ENCODE measurements around the gene GNAZ.

Gene GNAZ

GRCh38 chr22:23140385-23140784 lies 70.1 kb downstream of the GNAZ start:
- DNase-seq: no peak

- no peak for DNase-seq
These were observed 72.3 kb downstream of the GNAZ start for GRCh38 chr22:23142546-23143105.

GRCh38 chr22:23143119-23143518 lies 72.8 kb downstream of the GNAZ start:
- DNase-seq: no peak

DNA sequence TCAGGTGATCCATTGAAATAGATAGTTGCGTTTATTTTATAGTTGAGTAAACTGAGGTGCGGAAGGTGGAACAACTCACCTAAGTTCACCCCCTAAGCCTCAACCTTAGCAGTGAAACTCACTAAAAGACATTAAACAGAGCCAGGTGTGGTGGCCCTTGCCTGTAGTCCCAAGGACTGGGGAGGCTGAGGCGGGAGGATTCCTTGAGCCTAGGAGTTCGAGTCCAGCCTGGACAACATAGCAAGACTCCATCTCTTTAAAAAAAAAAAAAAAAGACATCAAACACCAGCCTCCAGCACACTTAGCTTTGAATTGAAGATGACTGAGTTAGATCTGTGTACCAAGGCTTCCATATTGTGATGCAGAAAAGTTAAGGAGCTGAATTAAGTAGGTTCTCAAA lies 74.1 kb downstream of the GNAZ start:
- DNase-seq: no peak

- DNase-seq: peak; percentile 84
These were observed 74.9 kb downstream of the GNAZ start, which contains the start of gene RAB36 for GRCh38 chr22:23144932-23145877. Gene RAB36 (plus strand): TSS chr22:23145477. CDS start chr22:23146617, 1,140 bp downstream.

DNA sequence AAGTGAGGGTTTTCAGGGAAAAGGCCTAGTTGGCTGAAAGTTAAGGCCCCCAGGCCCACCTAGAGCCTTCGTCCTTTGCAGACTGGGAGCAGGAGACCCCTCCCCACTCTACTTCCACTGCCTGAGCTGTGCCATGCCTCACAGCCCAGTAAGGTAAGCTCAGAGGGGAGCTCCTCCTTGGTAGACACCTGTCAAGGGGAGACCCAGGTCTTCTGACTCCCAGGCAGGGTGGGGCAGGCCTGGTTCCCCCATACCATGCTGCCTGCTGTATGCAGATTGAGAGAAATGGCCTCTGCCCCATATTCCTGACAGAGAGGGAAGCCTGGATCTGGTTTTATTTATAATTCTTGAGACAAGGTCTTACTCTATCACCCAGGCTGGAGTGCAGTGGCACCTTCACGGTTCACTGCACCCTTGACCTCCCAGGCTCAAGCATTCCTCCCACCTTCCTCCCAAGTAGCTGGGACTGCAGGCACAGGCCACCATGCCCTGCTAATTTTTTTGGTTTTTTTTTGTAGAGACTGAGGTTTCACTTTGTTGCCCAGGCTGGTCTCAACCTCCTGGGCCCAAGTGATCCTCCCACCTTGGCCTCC lies 75.7 kb downstream of the GNAZ start:
- DNase-seq: no peak

- no peak for DNase-seq
These were observed 76.3 kb downstream of the GNAZ start for GRCh38 chr22:23146478-23147205.

DNA sequence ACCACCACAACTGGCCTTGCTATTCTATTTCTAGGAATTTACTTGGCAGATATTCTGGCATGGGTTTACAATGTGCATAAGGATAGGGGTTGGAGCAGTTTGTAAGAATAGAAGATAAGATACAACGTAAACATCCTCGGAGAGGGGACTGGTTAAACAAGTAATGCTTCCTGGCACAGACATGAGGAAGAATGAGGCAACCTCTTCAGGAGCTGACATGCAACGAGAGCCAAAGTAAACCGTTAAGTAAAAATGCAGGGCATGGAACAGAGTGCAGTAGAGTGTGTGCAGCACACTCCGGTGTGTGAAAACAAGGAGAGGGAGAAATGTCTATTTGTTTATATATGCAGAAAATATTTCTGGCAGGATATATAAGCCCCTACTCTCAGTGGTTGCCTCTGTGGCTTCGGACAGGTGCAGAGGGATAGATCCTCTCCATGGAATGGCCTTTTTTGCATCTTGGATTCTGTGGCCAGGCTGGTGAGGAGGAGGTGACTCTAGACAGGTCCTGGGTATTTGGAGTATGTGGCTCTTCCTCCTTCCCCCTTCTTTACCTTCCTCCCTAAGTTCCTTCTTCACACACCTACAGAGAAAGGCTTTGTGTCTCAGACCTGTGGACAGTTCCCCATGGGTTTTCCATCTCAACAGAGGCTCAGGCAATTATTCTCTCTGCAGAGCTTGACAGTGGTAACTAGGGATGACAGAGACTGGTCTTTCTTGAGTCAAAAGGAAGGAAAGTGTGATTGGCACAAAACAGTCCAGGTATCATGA lies 77.5 kb downstream of the GNAZ start:
- no peak for DNase-seq

- DNase-seq: no peak
These were observed 79.5 kb downstream of the GNAZ start for GRCh38 chr22:23149743-23150238.

DNA sequence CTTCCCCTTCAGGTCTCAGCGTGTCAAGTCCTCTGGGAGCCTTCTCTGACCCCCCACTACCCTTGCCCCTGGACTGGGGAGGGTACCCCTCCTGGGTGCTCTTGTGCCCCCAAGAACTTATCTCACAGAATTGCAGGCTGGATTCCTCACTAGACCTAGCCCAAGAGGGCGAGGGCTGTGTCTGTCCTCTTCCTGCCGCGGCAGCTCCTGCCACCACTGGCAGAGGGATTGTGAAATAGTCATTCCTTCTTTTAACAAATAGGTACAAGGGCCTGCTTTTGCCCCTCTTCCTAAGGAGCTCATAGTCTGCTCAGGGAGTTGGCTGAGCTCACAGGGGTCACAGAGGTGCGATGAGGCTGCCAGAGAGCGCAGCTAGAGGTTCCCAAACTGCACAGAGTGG lies 80.4 kb downstream of the GNAZ start:
- no peak for DNase-seq

GRCh38 chr22:23151827-23152226 lies 81.5 kb downstream of the GNAZ start:
- no peak for DNase-seq

- no peak for DNase-seq
These were observed 82.2 kb downstream of the GNAZ start for GRCh38 chr22:23152238-23153114.

GRCh38 chr22:23153994-23154393 lies 83.7 kb downstream of the GNAZ start:
- DNase-seq: no peak

DNA sequence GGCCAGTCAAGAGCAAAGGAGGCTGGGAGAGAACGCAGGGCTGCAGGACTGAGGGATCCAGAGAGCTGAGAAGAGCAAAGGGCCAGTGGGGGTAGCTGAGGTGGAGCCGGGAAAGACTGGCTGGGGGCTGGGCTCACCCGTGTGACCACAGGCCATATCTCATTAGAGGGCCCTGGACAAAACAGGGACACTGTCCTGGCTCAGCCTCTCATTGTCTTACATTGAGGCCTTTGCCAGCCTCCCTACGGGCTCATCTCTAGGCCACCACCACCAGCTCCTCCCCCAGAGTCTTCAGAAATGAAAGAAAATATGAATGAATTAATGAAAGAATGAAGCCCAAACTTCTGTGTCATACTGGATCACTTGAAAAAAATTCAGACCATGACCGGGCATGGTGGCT lies 84.1 kb downstream of the GNAZ start:
- DNase-seq: no peak

- no peak for DNase-seq
These were observed 84.8 kb downstream of the GNAZ start for GRCh38 chr22:23155143-23155542.

DNA sequence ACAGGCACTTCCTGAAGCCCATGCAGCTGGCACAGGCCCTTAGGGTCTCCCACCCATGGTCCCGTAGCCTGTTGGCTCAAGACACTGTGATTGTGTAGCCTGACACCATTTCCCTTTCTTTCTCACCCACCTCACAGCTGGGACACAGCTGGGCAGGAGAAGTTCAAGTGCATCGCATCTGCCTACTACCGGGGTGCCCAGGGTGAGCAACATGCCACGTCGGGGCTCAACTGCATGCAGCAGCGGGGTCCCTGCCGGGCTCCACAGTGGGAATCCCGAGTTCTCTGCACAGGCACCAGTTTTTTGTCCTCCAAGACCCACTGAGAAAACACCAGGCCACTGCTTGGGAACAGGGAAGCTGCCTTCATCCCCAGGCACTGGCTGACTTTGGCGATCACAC lies 85.5 kb downstream of the GNAZ start:
- DNase-seq: no peak

DNA sequence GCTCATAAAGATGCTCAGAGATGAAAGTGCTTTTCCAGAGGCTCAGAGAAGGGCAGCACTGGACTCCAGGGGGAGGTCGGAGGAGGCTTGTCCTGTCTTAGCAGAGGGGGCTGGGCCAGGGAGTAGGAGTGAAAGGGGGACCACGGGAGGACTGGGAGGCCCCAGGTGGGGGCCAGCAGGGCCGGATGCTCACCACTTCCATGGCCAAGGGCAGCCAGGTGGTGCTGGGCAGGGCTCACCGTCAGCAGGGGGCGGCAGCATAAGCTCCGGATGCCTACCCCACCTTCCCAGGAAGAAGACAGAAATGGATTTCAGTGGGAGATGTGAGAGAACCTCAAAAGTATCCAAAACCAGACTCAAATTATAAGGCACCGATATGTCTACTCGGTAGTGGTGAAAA lies 86.0 kb downstream of the GNAZ start:
- DNase-seq: no peak

GRCh38 chr22:23157560-23158515 lies 87.5 kb downstream of the GNAZ start:
- DNase-seq: no peak

GRCh38 chr22:23158516-23159290 lies 88.4 kb downstream of the GNAZ start:
- DNase-seq: no peak
